Upper lobe of left lung (tissue), 4 donors: ENCODE results near the gene SDK1.

ENCODE experiments used
- EP300 ChIP-seq, 4 donors: sonication (generic); formaldehyde crosslinking; IDR thresholded peaks; one replicate each; pipeline ENCODE4 v1.5.1; 2017; ENCODE audit warnings: antibody characterized with exemption in 4 of 4, control low read depth in 2 of 4
- POLR2A ChIP-seq, 4 donors: fragments of 450-650 bp; IDR thresholded peaks; one replicate each; pipeline ENCODE4 v1.5.1; 2016 to 2017; ENCODE audit warnings: antibody characterized with exemption in 4 of 4, mild to moderate bottlenecking in 2 of 4
- TF ChIP-seq, protein P1 (sequence below), 6 experiments: fragments of 450-650 bp in 4 of 6; fragments of 200-600 bp in 2 of 6; sonication (generic) in 2 of 6; IDR thresholded peaks; one replicate each; pipeline ENCODE4 v1.5.1; 2016 to 2019; ENCODE audit warnings: antibody characterized with exemption in 6 of 6

GRCh38 chr7:4297165-4297917 lies 996.3 kb downstream of the SDK1 start:
- TF ChIP-seq POLR2A (IDR thresholded peaks at IDR 0.05) (no peak), EP300 (IDR thresholded peaks at IDR 0.05) (no peak)
- TF ChIP-seq, protein P1, sequence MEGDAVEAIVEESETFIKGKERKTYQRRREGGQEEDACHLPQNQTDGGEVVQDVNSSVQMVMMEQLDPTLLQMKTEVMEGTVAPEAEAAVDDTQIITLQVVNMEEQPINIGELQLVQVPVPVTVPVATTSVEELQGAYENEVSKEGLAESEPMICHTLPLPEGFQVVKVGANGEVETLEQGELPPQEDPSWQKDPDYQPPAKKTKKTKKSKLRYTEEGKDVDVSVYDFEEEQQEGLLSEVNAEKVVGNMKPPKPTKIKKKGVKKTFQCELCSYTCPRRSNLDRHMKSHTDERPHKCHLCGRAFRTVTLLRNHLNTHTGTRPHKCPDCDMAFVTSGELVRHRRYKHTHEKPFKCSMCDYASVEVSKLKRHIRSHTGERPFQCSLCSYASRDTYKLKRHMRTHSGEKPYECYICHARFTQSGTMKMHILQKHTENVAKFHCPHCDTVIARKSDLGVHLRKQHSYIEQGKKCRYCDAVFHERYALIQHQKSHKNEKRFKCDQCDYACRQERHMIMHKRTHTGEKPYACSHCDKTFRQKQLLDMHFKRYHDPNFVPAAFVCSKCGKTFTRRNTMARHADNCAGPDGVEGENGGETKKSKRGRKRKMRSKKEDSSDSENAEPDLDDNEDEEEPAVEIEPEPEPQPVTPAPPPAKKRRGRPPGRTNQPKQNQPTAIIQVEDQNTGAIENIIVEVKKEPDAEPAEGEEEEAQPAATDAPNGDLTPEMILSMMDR (IDR thresholded peaks at IDR 0.05): no peak
